A673 (cell line): Measurements from ENCODE around the gene GOLGB1.

Source experiments
- EZH2 ChIP-seq: fragments of 200-600 bp; sonication (generic); IDR thresholded peaks from 2 replicates; pipeline ENCODE4 v1.6.1; 2017; ENCODE audit warnings: borderline replicate concordance, low read depth, mild to moderate bottlenecking, mixed read lengths, antibody characterized with exemption, low read length; ENCODE audit not compliant: poor library complexity, severe bottlenecking
- TF ChIP-seq, protein P1 (sequence below): fragments of 300-800, 200-600 bp; sonication (generic); conservative IDR thresholded peaks from 2 replicates; pipeline ENCODE4 v1.5.1; 2017; ENCODE audit warnings: low read depth, mild to moderate bottlenecking, antibody characterized with exemption, low read length, moderate library complexity, mixed read lengths

DNA sequence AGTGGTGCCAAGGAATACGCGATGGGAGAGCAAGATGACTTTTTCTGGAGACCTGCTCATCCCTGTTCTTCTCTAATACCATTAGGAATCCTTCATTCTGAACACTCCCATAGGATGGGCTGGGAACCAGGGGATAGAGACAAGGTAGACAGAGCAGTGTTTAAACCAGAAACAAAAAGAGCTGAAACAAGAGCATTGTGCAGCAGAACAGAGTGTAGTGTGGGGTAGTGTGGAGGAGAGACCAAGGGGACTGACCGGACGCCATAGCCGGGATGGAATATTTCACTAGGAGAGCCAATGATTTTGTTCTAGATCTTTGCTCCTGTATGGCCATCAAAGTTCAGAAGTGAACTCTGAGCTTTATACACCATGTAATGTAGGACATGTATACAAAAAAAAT, 104.5 kb downstream of the GOLGB1 start:
- no peak for TF ChIP-seq EZH2
- TF ChIP-seq, protein P1, sequence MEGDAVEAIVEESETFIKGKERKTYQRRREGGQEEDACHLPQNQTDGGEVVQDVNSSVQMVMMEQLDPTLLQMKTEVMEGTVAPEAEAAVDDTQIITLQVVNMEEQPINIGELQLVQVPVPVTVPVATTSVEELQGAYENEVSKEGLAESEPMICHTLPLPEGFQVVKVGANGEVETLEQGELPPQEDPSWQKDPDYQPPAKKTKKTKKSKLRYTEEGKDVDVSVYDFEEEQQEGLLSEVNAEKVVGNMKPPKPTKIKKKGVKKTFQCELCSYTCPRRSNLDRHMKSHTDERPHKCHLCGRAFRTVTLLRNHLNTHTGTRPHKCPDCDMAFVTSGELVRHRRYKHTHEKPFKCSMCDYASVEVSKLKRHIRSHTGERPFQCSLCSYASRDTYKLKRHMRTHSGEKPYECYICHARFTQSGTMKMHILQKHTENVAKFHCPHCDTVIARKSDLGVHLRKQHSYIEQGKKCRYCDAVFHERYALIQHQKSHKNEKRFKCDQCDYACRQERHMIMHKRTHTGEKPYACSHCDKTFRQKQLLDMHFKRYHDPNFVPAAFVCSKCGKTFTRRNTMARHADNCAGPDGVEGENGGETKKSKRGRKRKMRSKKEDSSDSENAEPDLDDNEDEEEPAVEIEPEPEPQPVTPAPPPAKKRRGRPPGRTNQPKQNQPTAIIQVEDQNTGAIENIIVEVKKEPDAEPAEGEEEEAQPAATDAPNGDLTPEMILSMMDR = no peak
